Muscle layer of duodenum (tissue), 2 donors: ENCODE data around the gene ARID1B.

Source experiments
- H3K27ac ChIP-seq: one replicate; pipeline ENCODE4 v1.7.0; 2013; ENCODE audit warnings: mild to moderate bottlenecking, low read length
- H3K27me3 ChIP-seq: one replicate; pipeline ENCODE4 v1.7.0; 2013; ENCODE audit warnings: low read depth, mild to moderate bottlenecking, control low read depth, low read length
- H3K36me3 ChIP-seq, 2 donors: one replicate each; pipeline ENCODE4 v1.7.0; 2013; ENCODE audit warnings: low read length in 2 of 2, control low read depth in 1 of 2, mild to moderate bottlenecking in 1 of 2; ENCODE audit not compliant: insufficient read depth in 2 of 2, control insufficient read depth in 1 of 2
- H3K4me1 ChIP-seq, 2 donors: one replicate each; pipeline ENCODE4 v1.7.0; 2013; ENCODE audit warnings: low read length in 2 of 2, mild to moderate bottlenecking in 2 of 2, control low read depth in 1 of 2, moderate library complexity in 1 of 2; ENCODE audit not compliant: insufficient read depth in 2 of 2, control insufficient read depth in 1 of 2
- H3K4me3 ChIP-seq, 2 donors: one replicate each; pipeline ENCODE4 v1.7.0; 2013; ENCODE audit warnings: low read length in 2 of 2, low read depth in 1 of 2, mild to moderate bottlenecking in 1 of 2
- H3K9me3 ChIP-seq, 2 donors: one replicate each; pipeline ENCODE4 v1.7.0; 2013; ENCODE audit warnings: low read length in 2 of 2, control low read depth in 1 of 2, mild to moderate bottlenecking in 1 of 2; ENCODE audit not compliant: control insufficient read depth in 1 of 2
- donor health status: healthy.

The ARID1B gene

GRCh38 chr6:156774863-156775405 is 2.2 kb upstream of the ARID1B start:
- H3K36me3 ChIP-seq: no peaks in the 10 kb centered on the region
- peaks cover 5 to 12% of the 10 kb centered on the region in 2 donors for H3K4me1 ChIP-seq
- H3K27me3 ChIP-seq: no peaks in the 10 kb centered on the region
- H3K4me3 ChIP-seq: peak overlapping the region in 1 of 2 donors; percentile 31
- H3K27ac ChIP-seq: no peak overlapping the region
- H3K9me3 ChIP-seq: no peaks in the 10 kb centered on the region

DNA sequence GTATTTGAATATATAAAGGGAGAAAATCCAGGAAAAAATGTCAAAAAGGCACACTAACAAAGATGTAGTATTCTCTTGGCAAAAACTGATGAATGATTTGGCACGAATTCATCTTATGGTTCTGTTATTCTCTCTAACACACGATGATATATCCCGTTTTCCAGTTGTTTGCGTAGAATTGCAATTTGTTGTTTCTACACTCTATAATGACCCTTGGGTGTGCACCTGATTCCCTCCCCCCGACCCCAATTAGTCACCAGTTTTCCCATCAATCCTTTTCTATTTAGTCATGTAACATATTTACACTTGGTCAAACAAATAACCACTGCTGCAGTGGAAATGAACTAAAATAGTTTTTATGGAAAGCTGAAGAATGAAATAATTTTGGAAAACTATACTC is 1.5 kb upstream of the ARID1B start:
- Histone ChIP-seq H3K9me3 (no peaks in the 10 kb centered on the region), H3K27me3 (no peaks in the 10 kb centered on the region), H3K4me3 (no peak overlapping the region), H3K4me1 (peaks cover 7 to 12% of the 10 kb centered on the region in 2 donors), H3K36me3 (peaks cover 0 to 2% of the 10 kb centered on the region in 2 donors), H3K27ac (peak overlapping the region; percentile 55)

DNA sequence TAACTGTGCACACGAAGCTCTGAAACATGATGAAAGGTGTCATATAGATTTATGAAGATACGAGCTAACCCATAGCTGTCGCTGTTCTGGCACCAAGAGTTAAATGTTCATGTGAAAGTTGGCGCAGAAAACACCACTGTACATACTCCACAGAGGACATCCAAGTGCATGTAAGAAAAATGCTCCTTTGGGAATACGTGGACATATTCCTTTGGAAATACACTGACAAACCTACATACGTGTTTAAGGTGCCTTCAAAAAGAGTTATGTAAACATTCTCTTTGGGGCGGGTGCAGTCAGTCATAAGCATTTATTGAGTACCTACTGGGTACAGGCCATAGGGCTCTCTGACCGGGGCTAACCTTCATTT is 723 bp upstream of the ARID1B start:
- peaks cover 12 to 14% of the 10 kb centered on the region in 2 donors for H3K4me1 ChIP-seq
- no peaks in the 10 kb centered on the region for H3K9me3 ChIP-seq
- H3K4me3 ChIP-seq: peak overlapping the region; percentile 58 to 90
- peaks cover 0 to 7% of the 10 kb centered on the region in 2 donors for H3K36me3 ChIP-seq
- peak overlapping the region; percentile 99 for H3K27ac ChIP-seq
- no peaks in the 10 kb centered on the region for H3K27me3 ChIP-seq

- Histone ChIP-seq H3K36me3 (peaks cover 0 to 13% of the 10 kb centered on the region in 2 donors), H3K27me3 (no peaks in the 10 kb centered on the region), H3K27ac (peak overlapping the region; percentile 75), H3K4me3 (peak overlapping the region; percentile 63 to 82), H3K4me1 (peaks cover 12 to 21% of the 10 kb centered on the region in 2 donors), H3K9me3 (no peaks in the 10 kb centered on the region)
Measured at GRCh38 chr6:156777577-156778453, 637 bp downstream of the ARID1B start.

- no peaks in the 10 kb centered on the region for H3K9me3 ChIP-seq
- H3K4me3 ChIP-seq: peak overlapping the region in 1 of 2 donors; percentile 82
- no peaks in the 10 kb centered on the region for H3K27me3 ChIP-seq
- peaks cover 0 to 13% of the 10 kb centered on the region in 2 donors for H3K36me3 ChIP-seq
- peak overlapping the region; percentile 51 for H3K27ac ChIP-seq
- peaks cover 16 to 29% of the 10 kb centered on the region in 2 donors for H3K4me1 ChIP-seq
Measured at GRCh38 chr6:156778454-156779205, 1.5 kb downstream of the ARID1B start.

GRCh38 chr6:156779206-156780094 is 2.3 kb downstream of the ARID1B start:
- peak overlapping the region; percentile 95 for H3K27ac ChIP-seq
- no peaks in the 10 kb centered on the region for H3K9me3 ChIP-seq
- no peaks in the 10 kb centered on the region for H3K27me3 ChIP-seq
- peak overlapping the region; percentile 82 to 97 for H3K4me3 ChIP-seq
- peaks cover 16 to 37% of the 10 kb centered on the region in 2 donors for H3K4me1 ChIP-seq
- peaks cover 0 to 13% of the 10 kb centered on the region in 2 donors for H3K36me3 ChIP-seq

DNA sequence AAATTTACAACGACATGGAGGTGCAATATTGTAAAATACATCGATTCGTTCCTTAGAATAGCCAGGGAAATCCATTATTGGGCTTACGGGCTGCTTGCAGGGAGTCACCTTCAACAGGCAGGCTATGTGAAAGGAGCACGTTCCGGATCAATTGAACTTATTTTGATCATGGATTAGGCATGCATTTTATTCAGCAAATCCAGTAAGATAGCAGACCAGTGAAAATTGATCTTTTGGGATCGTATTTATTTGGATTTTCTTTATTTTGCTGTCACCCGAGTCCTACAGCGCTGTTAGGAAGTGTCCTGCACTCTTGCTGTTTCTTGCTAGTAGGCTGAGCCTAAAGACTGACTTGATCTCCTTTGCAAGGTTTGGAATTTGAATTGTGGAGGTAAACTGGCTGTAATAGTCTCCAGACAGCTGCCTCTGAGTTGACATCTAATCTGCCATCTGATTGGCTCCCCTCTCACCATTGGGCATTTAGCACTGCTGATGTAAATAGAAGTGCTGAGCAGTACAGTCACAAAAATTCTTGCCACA is 3.0 kb downstream of the ARID1B start:
- Histone ChIP-seq H3K27me3 (no peaks in the 10 kb centered on the region), H3K9me3 (no peaks in the 10 kb centered on the region), H3K4me1 (peaks cover 11 to 41% of the 10 kb centered on the region in 2 donors), H3K27ac (peak overlapping the region; percentile 95), H3K4me3 (peak overlapping the region; percentile 82 to 97), H3K36me3 (peaks cover 0 to 13% of the 10 kb centered on the region in 2 donors)

GRCh38 chr6:156780962-156781853 is 4.0 kb downstream of the ARID1B start:
- Histone ChIP-seq H3K9me3 (no peaks in the 10 kb centered on the region), H3K4me1 (peaks cover 4 to 38% of the 10 kb centered on the region in 2 donors), H3K4me3 (peak overlapping the region; percentile 82 to 97), H3K36me3 (peaks cover 0 to 13% of the 10 kb centered on the region in 2 donors), H3K27ac (peak overlapping the region; percentile 95), H3K27me3 (no peaks in the 10 kb centered on the region)

DNA sequence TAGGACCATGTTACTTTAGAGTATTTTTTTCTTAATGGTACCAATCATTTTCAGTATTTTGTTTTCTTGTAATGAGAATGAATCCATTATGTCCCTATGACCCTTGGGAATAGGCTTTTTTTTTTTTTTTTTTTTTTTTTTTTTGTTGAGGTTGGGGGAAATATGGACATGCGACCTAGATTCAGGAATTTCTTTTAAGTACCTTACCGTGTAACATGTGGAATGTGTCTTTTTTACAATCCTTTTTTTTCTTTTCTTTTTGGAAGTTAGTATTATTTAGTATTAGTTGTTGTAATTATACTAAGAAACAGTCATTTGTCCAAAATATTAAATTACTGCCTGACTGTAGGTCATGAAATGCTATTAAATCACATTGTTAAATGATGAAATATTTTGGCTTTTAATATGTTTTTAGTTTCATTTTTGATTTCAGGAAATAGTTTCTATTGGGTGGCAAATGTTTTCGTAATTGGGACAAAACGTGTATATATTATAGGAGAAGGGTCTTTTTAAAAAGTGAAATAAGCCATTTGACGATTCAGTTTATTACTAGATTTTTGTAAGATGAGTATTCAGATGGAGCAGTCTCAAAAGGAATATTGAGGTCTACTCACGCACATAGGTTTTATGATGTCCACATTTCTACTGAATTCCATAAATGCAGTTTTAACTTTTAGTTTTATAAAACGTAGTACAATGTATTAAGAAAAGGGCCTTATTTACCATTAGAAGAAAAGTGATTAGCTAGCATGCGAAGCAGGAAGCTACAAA is 4.9 kb downstream of the ARID1B start:
- Histone ChIP-seq H3K36me3 (peaks cover 0 to 13% of the 10 kb centered on the region in 2 donors), H3K9me3 (no peaks in the 10 kb centered on the region), H3K4me1 (peaks cover 4 to 47% of the 10 kb centered on the region in 2 donors), H3K4me3 (peak overlapping the region; percentile 82 to 97), H3K27ac (peak overlapping the region; percentile 95), H3K27me3 (no peaks in the 10 kb centered on the region)
